Measurements from ENCODE around the gene IQCM. TPM values are rescaled to one million over a fixed set of nuclear protein-coding genes. Genes with fewer than 3 reads are reported as not detected.

The IQCM gene
- polyA plus RNA-seq, 1 experiment: 0.05 TPM

GRCh38 chr4:149443537-149443936 lies 372.1 kb downstream of the IQCM start:
- Histone ChIP-seq H3K9me3 (ENCODE audit: control insufficient read depth, insufficient read depth, low read length) (no peaks in the 10 kb centered on the region), H3K27me3 (ENCODE audit: control insufficient read depth, insufficient read depth, low read length) (no peaks in the 10 kb centered on the region), H3K27ac (ENCODE audit: low read depth, low read length) (no peak overlapping the region), H3K4me3 (ENCODE audit: low read depth, low read length) (no peak overlapping the region)
- CTCF ChIA-PET: no interaction called here
- no peak for TF ChIP-seq CTCF (IDR thresholded peaks at IDR 0.05; ENCODE audit: low read depth, low read length)
- DNase-seq (ENCODE audit: low read depth, low spot score): no peak
- POLR2A ChIA-PET: no interaction called here

- Histone ChIP-seq H3K4me3 (ENCODE audit: low read depth, low read length) (no peak overlapping the region), H3K27me3 (ENCODE audit: control insufficient read depth, insufficient read depth, low read length) (no peaks in the 10 kb centered on the region), H3K27ac (ENCODE audit: low read depth, low read length) (no peak overlapping the region), H3K9me3 (ENCODE audit: control insufficient read depth, insufficient read depth, low read length) (no peaks in the 10 kb centered on the region)
- ChIA-PET CTCF (no interaction called here), POLR2A (no interaction called here)
- no peak for TF ChIP-seq CTCF (IDR thresholded peaks at IDR 0.05; ENCODE audit: low read depth, low read length)
- no peak for DNase-seq (ENCODE audit: low read depth, low spot score)
Observed at GRCh38 chr4:149441338-149441737, 374.3 kb downstream of the IQCM start.

- H3K9me3 ChIP-seq (ENCODE audit: control insufficient read depth, insufficient read depth, low read length): no peaks in the 10 kb centered on the region
- no peak for TF ChIP-seq CTCF (IDR thresholded peaks at IDR 0.05; ENCODE audit: low read depth, low read length)
- DNase-seq (ENCODE audit: low read depth, low spot score): no peak
- H3K4me3 ChIP-seq (ENCODE audit: low read depth, low read length): no peak overlapping the region
- H3K27me3 ChIP-seq (ENCODE audit: control insufficient read depth, insufficient read depth, low read length): no peaks in the 10 kb centered on the region
- H3K27ac ChIP-seq (ENCODE audit: low read depth, low read length): no peak overlapping the region
- ChIA-PET CTCF (no interaction called here), POLR2A (no interaction called here)
Observed at GRCh38 chr4:149426461-149426860, 389.2 kb downstream of the IQCM start.

- Histone ChIP-seq H3K27ac (ENCODE audit: low read depth, low read length) (no peak overlapping the region), H3K9me3 (ENCODE audit: control insufficient read depth, insufficient read depth, low read length) (no peaks in the 10 kb centered on the region), H3K27me3 (ENCODE audit: control insufficient read depth, insufficient read depth, low read length) (no peaks in the 10 kb centered on the region), H3K4me3 (ENCODE audit: low read depth, low read length) (no peak overlapping the region)
- no peak for TF ChIP-seq CTCF (IDR thresholded peaks at IDR 0.05; ENCODE audit: low read depth, low read length)
- ChIA-PET CTCF (no interaction called here), POLR2A (no interaction called here)
- no peak for DNase-seq (ENCODE audit: low read depth, low spot score)
Observed at GRCh38 chr4:149409555-149409962, 406.1 kb downstream of the IQCM start.

- H3K4me3 ChIP-seq (ENCODE audit: low read depth, low read length): no peak overlapping the region
- DNase-seq (ENCODE audit: low read depth, low spot score): peak; percentile 11
- H3K27me3 ChIP-seq (ENCODE audit: control insufficient read depth, insufficient read depth, low read length): no peaks in the 10 kb centered on the region
- no peaks in the 10 kb centered on the region for H3K9me3 ChIP-seq (ENCODE audit: control insufficient read depth, insufficient read depth, low read length)
- CTCF ChIA-PET: no interaction called here
- H3K27ac ChIP-seq (ENCODE audit: low read depth, low read length): no peak overlapping the region
- TF ChIP-seq CTCF (IDR thresholded peaks at IDR 0.05; ENCODE audit: low read depth, low read length): no peak
- POLR2A ChIA-PET: no interaction called here
Observed at GRCh38 chr4:149409146-149409545, 406.5 kb downstream of the IQCM start.

Data from AG04450 (cell line).